Urinary bladder (tissue), 4 donors: Measurements from ENCODE around the gene DHDDS. TPM values are rescaled to one million over a fixed set of nuclear protein-coding genes. Genes with fewer than 3 reads are reported as not detected.
"Not testable (repeated sequence)": the region's sequence is repeated elsewhere in the genome, so short reads cannot be mapped to it uniquely, and the experiment has no call there.

Experiments used
- DNase-seq: peaks from one replicate; pipeline ENCODE4 v3.0.0-alpha.2; 2015; ENCODE audit errors: extremely low spot score
- H3K27ac ChIP-seq: one replicate; pipeline ENCODE4 v1.5.1; 2013; ENCODE audit warnings: low read depth, mild to moderate bottlenecking, moderate library complexity
- H3K36me3 ChIP-seq: one replicate; pipeline ENCODE4 v1.6.1; 2013; ENCODE audit warnings: mild to moderate bottlenecking, moderate library complexity; ENCODE audit not compliant: insufficient read depth
- H3K4me1 ChIP-seq: one replicate; pipeline ENCODE4 v1.6.1; 2013; ENCODE audit warnings: mild to moderate bottlenecking, moderate library complexity; ENCODE audit not compliant: insufficient read depth
- H3K4me3 ChIP-seq: one replicate; pipeline ENCODE4 v1.5.1; 2013; ENCODE audit warnings: low read depth, low read length
- WGBS: extraction: QIAGEN DNeasy Blood & Tissue Kit; methylation state at CpG from one replicate; pipeline ENCODE4 v1.1.7; 2013; 5-methylcytosine and 5-hydroxymethylcytosine counted together
- polyA plus RNA-seq: library from polyadenylated mRNA; stranded (reverse); fragments of 200-250 nt; gene quantifications from one replicate; pipeline ENCODE4 v1.2.3, GENCODE V29; 2013
- total RNA-seq: library from RNA; depleted of rRNA; stranded (reverse); fragments of >200 nt; gene quantifications from one replicate; pipeline ENCODE4 v1.2.3, GENCODE V29; 2014
- donor health status: healthy with polysubstance abuse.
- donor health status: healthy.

Gene DHDDS, protein sequence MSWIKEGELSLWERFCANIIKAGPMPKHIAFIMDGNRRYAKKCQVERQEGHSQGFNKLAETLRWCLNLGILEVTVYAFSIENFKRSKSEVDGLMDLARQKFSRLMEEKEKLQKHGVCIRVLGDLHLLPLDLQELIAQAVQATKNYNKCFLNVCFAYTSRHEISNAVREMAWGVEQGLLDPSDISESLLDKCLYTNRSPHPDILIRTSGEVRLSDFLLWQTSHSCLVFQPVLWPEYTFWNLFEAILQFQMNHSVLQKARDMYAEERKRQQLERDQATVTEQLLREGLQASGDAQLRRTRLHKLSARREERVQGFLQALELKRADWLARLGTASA
- total RNA-seq (30.0 TPM), polyA plus RNA-seq (25.4 TPM)

DNA sequence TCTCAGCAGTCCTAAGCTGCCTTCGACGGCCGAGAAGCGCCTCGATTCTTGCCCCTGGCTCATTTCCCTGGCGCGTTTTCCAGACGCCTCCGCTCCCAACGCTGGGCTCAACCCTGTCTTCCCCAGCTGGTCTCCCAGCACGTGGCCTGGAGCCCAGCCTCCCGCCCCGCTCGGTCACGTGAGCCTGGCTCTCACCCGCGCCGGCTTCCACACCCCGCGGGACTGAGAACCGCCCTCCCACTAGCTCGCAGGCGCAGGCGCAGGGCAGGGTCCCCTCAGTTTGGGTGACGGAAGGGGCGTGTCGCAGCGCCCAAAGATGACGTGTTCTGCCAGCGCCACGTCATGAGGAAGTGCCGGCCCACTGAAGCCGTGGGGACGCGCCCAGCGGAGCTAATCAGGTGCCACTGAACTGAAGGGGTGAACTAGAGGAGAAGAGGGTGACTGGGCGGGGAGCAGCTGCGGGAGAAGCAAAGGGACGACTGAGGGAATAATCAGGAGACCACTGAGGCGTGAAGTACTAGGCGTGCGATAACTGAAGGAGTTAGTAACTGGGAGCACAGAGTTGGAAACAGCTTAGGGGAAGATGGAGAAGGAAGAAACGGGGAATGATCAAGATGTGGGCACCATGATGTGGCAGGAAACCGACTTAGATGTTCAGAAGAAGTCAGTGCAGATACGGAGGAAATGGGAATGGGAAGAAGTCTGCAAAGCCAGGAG is at the start of gene DHDDS:
TSS of gene DHDDS (plus strand) at position 343 of the 717 bp plus-strand sequence. CDS start 625 bp downstream, outside the sequence.
- WGBS, result under 1% methylated on average over 45 of the region's 45 CpGs
- DNase-seq, result peak; percentile 95
- H3K4me3 ChIP-seq, result peak within 1 kb of the TSS; percentile 49
- H3K36me3 ChIP-seq, result peaks cover 3% of the 10 kb centered on the region
- H3K4me1 ChIP-seq, result peaks cover 4% of the 10 kb centered on the region
- peak within 1 kb of the TSS; percentile 65 for H3K27ac ChIP-seq

DNA sequence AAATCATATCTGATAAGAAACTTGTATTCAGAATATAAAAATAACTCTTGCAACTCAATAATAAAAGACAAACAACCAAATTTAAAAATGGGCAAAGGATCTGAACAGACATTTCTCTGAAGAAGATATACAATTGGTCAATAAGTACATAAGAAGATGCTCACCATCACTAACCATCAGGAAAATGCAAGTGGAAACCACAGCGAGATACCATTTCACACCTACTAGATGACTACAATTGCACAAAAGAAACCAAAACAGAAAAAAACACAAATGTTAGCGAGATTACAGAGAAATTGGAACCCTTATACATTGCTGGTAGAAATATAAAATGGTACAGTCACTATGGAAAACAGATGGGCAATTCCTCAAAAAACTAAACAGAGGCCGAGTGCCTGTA is 48.0 kb upstream of the DHDDS start:
- DNase-seq, result no peak
- Histone ChIP-seq H3K27ac (no peak overlapping the region), H3K4me1 (no peaks in the 10 kb centered on the region), H3K4me3 (no peak overlapping the region), H3K36me3 (no peaks in the 10 kb centered on the region)
- WGBS, result 78% methylated on average over 3 of the region's 3 CpGs

DNA sequence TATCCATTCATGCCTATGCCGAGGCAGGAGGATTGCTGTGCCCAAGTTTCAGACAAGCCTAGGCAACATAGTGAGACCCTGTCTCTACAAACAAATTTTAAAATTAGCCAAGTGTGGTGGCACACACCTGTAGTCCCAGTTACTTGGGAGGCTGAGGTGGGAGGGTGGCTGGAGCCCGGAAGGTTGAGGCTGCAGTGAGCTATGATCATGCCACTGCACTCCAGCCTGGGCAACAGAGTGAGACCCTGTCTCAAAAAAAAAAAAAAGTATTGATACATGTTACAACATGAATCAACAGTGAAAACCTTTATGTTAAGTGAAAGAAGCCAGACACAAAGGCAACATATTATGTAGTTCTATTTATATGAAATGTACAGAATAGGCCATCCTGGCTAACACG is 47.1 kb upstream of the DHDDS start:
- H3K4me1 ChIP-seq, H3K27ac ChIP-seq, H3K36me3 ChIP-seq, H3K4me3 ChIP-seq, DNase-seq: not testable (repeated sequence)
- WGBS, result 94% methylated on average over 3 of the region's 3 CpGs

DNA sequence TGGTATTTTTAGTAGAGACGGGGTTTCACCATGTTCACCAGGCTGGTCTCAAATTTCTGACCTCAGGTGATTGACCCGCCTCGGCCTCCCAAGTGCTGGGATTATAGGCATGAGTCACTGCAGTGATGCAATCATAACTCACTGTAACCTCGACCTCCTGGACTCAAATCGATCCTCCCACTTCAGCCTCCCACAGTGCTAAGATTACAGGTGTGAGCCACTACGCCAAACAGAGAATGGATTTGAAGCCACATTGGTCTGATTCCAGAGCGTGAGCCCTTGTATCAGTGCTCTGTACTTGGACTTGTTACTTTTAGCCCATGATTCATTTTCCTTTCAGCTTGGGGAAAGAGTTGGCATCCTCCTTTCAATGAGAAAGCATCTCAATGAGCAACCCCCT is 44.7 kb upstream of the DHDDS start:
- Histone ChIP-seq H3K4me3 (no peak overlapping the region), H3K36me3 (no peaks in the 10 kb centered on the region), H3K27ac (no peak overlapping the region), H3K4me1 (no peaks in the 10 kb centered on the region)
- DNase-seq, result no peak
- 72% methylated on average over 7 of the region's 7 CpGs for WGBS

DNA sequence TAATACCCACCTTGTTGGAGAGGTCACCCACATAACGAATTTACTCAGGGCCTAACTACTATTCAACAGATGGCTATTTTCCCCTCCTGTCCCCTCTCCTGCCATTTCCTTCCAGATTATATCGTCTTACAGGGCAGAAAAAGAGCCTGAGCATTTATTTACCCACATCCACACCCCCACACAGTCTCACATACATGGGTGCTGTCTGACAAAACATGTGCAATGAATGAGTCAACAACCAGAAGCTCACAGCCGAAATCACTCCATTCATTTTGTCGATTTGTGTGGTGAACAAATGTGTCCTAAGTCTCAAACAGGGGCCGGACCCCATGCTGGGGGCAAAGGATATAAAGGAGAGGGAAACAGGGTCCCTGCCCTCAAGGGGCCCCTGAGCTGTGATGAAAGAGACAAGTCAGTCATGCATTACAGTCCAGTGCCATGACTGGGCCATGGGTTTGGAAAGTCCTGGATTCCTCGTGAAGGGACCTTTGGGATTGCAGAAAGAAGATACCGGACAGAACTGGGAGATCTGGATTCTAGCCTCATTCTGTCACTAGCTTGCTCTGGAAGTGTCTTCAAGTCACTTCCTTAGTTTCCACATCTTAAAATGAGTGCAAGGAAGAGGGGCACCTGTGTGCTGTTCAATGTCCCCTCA is 43.2 kb upstream of the DHDDS start:
- DNase-seq, result no peak
- no peak overlapping the region for H3K27ac ChIP-seq
- no peaks in the 10 kb centered on the region for H3K36me3 ChIP-seq
- no peaks in the 10 kb centered on the region for H3K4me1 ChIP-seq
- no peak overlapping the region for H3K4me3 ChIP-seq
- WGBS, result 72% methylated on average over 7 of the region's 7 CpGs

DNA sequence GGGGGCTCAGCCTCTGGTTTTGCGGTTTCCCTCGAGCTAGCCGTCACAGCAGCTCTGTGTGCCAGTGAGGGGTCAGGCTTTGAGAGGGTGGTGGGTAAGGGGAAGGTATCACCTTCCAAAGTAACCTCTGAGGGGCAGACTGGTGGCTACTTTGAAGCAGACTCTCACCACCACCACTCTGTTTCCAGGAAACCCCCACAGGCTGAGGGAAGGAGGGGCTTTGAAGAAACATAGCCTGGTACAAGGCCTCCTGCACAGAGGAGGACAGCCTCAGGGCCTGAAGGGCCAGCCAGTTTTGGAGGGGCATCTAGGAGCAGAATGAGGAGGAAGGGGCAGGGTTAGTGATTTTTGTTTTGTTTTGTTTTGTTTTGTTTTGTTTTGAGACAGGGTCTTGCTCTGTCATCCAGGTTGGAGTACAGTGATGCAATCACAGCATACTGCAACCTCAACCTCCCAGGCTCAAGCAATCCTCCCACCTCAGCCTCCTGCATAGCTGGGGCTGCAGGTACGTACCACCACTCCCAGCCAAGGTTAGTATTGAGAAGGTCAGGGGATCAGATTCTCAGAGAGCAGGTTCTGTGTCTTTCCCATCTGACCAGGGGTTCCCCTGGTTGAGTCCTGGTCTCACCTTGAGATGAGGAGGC is 42.4 kb upstream of the DHDDS start:
- DNase-seq, result no peak
- H3K4me3 ChIP-seq, result no peak overlapping the region
- H3K36me3 ChIP-seq, result no peaks in the 10 kb centered on the region
- H3K27ac ChIP-seq, result no peak overlapping the region
- WGBS, result 63% methylated on average over 4 of the region's 4 CpGs
- no peaks in the 10 kb centered on the region for H3K4me1 ChIP-seq

DNA sequence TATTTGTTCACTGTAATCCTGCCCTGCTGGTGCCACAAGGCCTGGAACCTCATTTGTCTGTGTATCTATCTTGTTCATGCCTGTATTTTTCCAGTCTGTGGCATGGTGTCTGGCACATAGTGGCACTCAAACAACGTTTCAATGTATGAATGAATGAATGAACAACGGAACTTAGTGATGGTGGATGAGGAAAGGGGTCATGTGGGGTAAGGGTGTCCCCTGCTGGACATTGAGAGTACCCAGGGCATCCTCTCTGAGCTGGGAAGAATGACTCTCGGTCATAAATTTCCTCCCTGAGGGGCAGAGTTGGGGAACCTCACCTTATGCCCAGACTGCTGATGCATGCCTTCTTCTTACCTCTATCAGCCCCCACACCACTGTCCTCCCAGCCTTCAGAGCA is 40.7 kb upstream of the DHDDS start:
- no peak for DNase-seq
- H3K27ac ChIP-seq, result no peak overlapping the region
- WGBS, result 3% methylated on average over 3 of the region's 3 CpGs
- H3K4me3 ChIP-seq, result no peak overlapping the region
- no peaks in the 10 kb centered on the region for H3K4me1 ChIP-seq
- H3K36me3 ChIP-seq, result no peaks in the 10 kb centered on the region

DNA sequence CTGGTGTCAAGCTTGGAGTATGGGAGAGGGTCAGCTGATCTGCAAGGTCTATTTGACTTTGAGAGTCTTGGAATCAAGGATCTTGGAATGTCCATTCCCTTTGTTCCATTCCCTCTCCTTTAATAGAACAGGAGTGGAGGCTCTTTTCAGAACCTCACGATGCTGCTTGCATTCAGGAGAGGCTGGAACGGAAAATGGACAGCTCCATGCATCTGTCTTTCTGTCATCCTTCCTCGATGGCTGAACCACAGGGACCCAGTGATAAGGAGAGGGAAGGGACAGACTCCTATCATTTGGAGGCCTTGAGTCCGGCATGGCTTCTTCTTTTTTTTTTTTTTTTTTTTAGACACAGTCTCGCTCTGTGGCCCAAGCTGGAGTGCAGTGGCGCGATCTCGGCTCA is 36.4 kb upstream of the DHDDS start:
- WGBS, result 85% methylated on average over 8 of the region's 8 CpGs
- H3K4me1 ChIP-seq, result no peaks in the 10 kb centered on the region
- no peak for DNase-seq
- no peaks in the 10 kb centered on the region for H3K36me3 ChIP-seq
- no peak overlapping the region for H3K4me3 ChIP-seq
- H3K27ac ChIP-seq, result no peak overlapping the region

DNA sequence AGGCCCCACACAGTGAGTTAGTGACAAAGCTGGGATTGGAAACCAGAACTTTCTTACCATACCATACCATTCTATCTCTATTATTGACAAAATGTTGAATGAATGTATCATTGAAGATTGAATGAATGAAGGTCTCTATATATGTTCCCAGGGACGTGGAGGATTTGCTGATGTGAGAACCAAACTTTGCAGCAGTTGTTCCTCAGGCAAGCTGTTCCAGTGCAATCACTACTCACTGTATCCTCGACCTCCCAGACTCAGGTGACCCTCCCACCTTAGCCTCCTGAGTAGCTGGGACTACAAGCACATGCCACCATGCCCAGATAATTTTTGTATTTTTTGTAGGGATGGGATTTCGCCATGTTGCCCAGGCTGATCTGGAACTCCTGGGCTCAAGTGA is 33.1 kb upstream of the DHDDS start:
- Histone ChIP-seq H3K27ac (no peak overlapping the region), H3K4me3 (no peak overlapping the region), H3K4me1 (no peaks in the 10 kb centered on the region), H3K36me3 (no peaks in the 10 kb centered on the region)
- WGBS, result 79% methylated on average over 3 of the region's 3 CpGs
- no peak for DNase-seq

DNA sequence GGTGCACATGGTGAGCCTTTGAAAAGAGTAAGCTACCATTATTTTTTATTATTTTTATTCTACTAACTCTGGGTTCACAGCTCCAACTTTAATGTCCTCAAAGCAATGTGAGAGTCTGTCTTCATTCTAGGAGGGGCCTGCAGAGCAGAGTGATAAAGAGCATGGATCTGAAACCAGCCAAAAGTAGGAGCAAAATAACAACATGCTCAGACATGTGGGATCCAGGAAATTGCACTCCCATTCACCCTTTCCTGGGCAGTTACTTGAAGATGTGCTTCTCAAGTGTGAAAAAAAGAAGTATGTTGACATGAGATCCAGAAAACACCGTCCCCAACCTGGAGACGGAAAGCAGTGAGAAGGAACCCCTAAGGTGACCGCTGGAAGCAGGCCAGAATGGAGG is 30.2 kb upstream of the DHDDS start:
- H3K27ac ChIP-seq, result no peak overlapping the region
- H3K4me3 ChIP-seq, result no peak overlapping the region
- H3K4me1 ChIP-seq, result no peaks in the 10 kb centered on the region
- DNase-seq, result no peak
- H3K36me3 ChIP-seq, result no peaks in the 10 kb centered on the region
- WGBS, result 77% methylated on average over 3 of the region's 3 CpGs

DNA sequence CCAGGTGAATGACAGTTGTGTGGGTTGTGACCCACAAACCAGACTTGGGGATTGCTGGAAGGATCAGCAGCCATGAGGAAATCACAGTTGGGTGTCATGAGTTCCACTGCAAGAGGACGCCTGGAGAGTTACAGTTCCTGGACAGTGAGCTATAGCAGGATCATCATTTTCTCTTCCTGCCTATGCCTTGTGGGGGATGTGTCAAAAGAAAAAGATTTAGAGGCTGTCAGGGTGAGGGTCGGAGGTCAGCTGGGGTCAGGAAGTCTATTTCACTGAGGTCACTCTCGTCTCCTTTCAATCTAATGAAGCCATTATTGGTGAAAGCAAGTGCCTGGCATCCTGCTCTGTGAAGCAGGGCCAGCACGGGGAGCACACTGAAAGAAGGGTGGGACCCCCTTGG is 28.5 kb upstream of the DHDDS start:
- Histone ChIP-seq H3K27ac (no peak overlapping the region), H3K36me3 (no peaks in the 10 kb centered on the region), H3K4me1 (no peaks in the 10 kb centered on the region), H3K4me3 (no peak overlapping the region)
- WGBS, result 21% methylated on average over 4 of the region's 4 CpGs
- no peak for DNase-seq

DNA sequence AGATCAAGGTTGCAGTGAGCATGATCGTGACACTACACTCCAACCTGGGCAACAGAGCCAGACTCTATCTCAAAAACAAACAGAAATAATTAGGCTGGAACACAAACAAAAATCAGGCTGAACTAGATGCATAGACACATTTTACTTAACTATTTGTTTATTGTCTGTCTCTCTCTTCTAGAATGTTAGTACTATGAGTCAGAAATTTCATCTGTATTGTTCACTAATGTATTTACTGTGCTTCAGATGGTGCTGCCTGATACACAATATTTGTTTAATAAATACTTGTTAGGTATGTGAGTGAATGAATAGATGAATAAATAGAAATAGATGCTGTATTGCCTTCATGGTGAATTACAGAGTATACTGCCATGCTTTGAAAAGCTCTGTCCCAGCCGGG is 27.5 kb upstream of the DHDDS start:
- H3K36me3 ChIP-seq, result no peaks in the 10 kb centered on the region
- H3K4me1 ChIP-seq, result no peaks in the 10 kb centered on the region
- no peak overlapping the region for H3K27ac ChIP-seq
- DNase-seq, result no peak
- 76% methylated on average over 2 of the region's 2 CpGs for WGBS
- H3K4me3 ChIP-seq, result no peak overlapping the region

DNA sequence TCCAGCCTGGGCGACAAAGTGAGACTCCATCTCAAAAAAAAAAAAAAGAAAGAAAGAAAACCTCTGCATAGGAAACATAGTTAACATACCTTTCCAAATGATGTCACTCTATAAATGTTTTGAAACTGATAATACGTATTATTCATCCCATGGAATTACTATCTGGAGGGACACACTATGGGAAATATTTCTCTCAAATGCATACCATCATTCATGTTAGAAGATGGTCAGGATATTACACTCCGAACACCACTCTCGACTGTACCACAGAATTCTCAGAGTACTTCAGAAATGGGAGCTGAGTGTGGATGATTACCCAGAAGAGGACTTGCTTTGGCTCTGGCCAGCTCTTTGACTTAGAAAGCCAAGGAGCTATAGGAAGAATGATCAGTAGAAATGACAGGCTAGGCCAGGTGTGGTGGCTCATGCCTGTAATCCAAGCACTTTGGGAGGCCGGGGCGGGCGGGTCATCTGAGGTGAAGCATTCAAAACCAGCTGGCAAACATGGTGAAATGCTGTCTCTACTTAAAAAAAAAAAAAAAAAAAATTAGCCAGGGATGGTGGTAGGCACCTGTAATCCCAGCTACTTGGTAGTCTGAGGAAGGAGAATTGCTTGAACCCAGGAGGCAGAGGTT is 26.7 kb upstream of the DHDDS start:
- no peak overlapping the region for H3K4me3 ChIP-seq
- H3K36me3 ChIP-seq, result no peaks in the 10 kb centered on the region
- no peak overlapping the region for H3K27ac ChIP-seq
- 66% methylated on average over 7 of the region's 7 CpGs for WGBS
- H3K4me1 ChIP-seq, result no peaks in the 10 kb centered on the region
- DNase-seq, result no peak
